Type B pancreatic cell (in vitro differentiated cells): ENCODE data around the gene NPTN. TPM values are rescaled to one million over a fixed set of nuclear protein-coding genes. Genes with fewer than 3 reads are reported as not detected.

Source experiments
- DNase-seq: peaks from one replicate; pipeline ENCODE4 v3.0.0; 2021; ENCODE audit warnings: mixed read lengths; ENCODE audit not compliant: unreplicated experiment; ENCODE audit errors: extremely low spot score
- H3K27ac Mint-ChIP-seq: 2 replicates; pipeline ENCODE4 v1.8.0; 2021; ENCODE audit warnings: mild to moderate bottlenecking, mixed read lengths
- H3K27me3 Mint-ChIP-seq: 2 replicates; pipeline ENCODE4 v1.8.0; 2021; ENCODE audit warnings: mixed read lengths
- H3K36me3 Mint-ChIP-seq: 2 replicates; pipeline ENCODE4 v1.8.0; 2021; ENCODE audit warnings: mixed read lengths
- H3K4me1 Mint-ChIP-seq: one replicate; pipeline ENCODE4 v1.8.0; 2021; ENCODE audit warnings: mixed read lengths; ENCODE audit not compliant: unreplicated experiment
- H3K4me3 Mint-ChIP-seq: 2 replicates; pipeline ENCODE4 v1.8.0; 2021; ENCODE audit warnings: mild to moderate bottlenecking, mixed read lengths
- H3K9me3 Mint-ChIP-seq: 2 replicates; pipeline ENCODE4 v1.8.0; 2021; ENCODE audit warnings: mixed read lengths
- total RNA-seq: library from RNA; stranded (reverse); gene quantifications from 2 replicates; pipeline ENCODE4 v1.2.1, GENCODE V29; 2021; ENCODE audit warnings: low replicate concordance
- TF ChIP-seq, protein P1 (sequence below): fragments of 200-600 bp; sonication (generic); conservative IDR thresholded peaks from 2 replicates; pipeline ENCODE4 v1.5.0; 2021; ENCODE audit warnings: antibody characterized with exemption, mild to moderate bottlenecking

The NPTN gene
- total RNA-seq, 1 donor from 2014 or later = 89.6 TPM

DNA sequence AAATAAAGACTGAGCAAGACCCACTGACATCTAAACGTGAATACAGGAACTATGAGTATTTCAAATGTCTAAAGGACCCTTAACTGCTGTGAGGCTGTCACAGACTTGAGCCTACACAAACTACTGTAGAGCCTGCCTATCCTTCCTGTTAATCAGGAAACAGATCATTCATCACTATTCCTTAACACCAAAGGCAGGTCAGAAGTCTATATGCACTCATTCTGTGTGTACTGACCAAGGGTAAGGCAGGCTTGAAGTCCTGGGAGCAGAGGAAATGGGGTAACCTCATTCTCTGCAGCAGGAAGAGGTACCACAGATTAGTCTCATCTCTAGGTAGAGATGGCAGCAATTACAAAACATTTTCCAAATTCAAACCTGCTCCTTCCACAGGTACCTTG lies 30.7 kb downstream of the NPTN start:
- no peak for DNase-seq
- TF ChIP-seq, protein P1, sequence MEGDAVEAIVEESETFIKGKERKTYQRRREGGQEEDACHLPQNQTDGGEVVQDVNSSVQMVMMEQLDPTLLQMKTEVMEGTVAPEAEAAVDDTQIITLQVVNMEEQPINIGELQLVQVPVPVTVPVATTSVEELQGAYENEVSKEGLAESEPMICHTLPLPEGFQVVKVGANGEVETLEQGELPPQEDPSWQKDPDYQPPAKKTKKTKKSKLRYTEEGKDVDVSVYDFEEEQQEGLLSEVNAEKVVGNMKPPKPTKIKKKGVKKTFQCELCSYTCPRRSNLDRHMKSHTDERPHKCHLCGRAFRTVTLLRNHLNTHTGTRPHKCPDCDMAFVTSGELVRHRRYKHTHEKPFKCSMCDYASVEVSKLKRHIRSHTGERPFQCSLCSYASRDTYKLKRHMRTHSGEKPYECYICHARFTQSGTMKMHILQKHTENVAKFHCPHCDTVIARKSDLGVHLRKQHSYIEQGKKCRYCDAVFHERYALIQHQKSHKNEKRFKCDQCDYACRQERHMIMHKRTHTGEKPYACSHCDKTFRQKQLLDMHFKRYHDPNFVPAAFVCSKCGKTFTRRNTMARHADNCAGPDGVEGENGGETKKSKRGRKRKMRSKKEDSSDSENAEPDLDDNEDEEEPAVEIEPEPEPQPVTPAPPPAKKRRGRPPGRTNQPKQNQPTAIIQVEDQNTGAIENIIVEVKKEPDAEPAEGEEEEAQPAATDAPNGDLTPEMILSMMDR = no peak
- Mint-ChIP-seq H3K4me3 (no peak overlapping the region), H3K36me3 (peaks cover 3% of the 10 kb centered on the region), H3K9me3 (no peaks in the 10 kb centered on the region), H3K27me3 (no peaks in the 10 kb centered on the region), H3K4me1 (peaks cover 38% of the 10 kb centered on the region), H3K27ac (no peak overlapping the region)

DNA sequence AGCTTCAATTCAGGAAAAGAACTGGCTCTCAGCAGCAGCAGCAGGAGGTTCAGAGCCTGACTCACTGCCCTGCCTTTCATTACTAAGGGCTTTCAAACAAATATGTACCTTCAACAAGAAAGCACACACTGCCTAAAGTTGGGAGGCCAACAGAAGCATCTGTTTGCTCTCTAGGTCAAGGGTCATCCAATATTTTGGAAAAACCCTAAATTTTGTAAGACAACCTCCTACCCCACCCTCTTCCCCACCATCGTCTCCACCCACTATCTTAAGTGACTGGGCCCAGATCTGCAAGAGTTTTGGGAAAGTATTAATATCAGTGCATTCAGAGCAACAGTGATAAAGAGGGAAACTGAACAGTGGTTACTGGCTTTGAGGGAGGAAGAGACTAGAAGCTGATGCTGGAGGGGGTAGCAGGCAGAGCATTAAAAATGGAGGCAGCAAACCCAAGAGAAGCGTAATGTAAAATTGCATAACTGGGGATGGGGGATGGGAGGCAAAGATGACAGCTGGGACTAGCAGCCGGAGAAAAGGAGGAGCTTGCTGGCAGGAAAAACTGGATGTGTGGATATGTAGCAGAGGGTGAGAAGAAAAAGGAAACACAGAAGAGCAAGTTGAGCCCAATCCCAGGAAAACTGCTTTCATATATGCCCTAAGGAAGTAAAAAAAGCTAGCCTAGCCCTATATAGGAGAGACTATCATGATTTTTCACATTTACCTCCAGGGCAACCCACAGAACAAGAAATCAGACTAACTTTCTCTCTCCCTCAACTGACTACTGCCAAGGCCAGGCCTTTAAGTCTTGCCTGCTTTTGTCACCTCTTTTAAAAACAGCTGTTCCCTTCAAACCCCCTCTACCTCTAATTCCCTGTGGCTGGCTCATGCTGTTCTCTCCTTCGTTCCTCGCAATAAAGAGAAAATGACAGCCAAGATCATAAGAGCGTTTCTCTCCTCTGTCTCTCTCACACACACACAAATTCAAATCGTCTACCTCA lies 31.4 kb downstream of the NPTN start:
- Mint-ChIP-seq H3K36me3 (peaks cover 3% of the 10 kb centered on the region), H3K9me3 (no peaks in the 10 kb centered on the region), H3K27me3 (no peaks in the 10 kb centered on the region)

DNA sequence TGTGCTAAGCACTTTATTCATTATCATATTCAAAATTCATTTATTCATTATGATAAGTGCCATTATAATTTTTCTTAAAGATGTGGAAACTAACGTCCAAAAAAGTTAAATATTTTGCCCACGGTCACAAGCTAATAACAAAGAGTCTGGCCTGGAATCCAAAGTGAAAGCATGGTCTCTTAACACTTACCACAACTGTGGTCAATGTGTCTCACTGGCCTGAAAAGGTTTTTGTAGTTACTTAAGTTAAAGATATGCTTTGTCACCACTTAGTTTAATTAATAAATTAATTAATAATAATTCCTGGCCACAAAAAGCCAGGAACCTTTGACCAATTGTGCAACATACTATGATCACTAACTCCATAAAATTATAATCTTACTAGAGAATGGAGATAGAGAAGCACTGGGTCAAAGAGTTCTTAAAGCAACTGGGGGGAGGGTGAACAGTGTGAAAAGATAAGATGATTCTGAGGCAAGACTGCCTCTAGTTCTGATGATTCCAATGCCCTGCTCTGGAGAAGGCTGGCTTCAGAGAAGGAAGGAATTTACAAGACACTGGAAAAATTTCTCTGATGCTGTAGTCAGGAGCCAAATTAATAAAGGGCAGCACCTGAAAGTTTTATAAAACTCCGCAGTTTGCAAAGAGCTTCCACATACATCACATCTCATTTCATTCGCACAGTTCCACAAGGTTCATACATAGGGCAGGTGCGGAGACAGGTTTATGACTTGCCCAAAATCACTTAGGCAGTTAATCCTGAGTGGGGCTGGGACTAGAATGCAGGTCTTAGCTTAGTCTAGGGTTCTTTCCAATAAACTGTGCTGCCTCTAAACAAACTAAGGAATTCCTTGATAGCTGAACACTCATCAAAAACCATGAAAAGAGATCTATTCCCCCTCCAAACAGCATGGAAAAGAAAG lies 32.5 kb downstream of the NPTN start:
- Mint-ChIP-seq H3K4me1 (peaks cover 23% of the 10 kb centered on the region), H3K9me3 (no peaks in the 10 kb centered on the region), H3K27me3 (no peaks in the 10 kb centered on the region), H3K4me3 (no peak overlapping the region), H3K36me3 (peaks cover 3% of the 10 kb centered on the region), H3K27ac (no peak overlapping the region)
- TF ChIP-seq, protein P1 = no peak
- no peak for DNase-seq

More for the DNA sequence above, 31.4 kb downstream of the NPTN start:
- H3K27ac Mint-ChIP-seq = no peak overlapping the region
- peaks cover 33% of the 10 kb centered on the region for H3K4me1 Mint-ChIP-seq
- DNase-seq = no peak
- no peak overlapping the region for H3K4me3 Mint-ChIP-seq
- TF ChIP-seq, protein P1 = no peak

DNA sequence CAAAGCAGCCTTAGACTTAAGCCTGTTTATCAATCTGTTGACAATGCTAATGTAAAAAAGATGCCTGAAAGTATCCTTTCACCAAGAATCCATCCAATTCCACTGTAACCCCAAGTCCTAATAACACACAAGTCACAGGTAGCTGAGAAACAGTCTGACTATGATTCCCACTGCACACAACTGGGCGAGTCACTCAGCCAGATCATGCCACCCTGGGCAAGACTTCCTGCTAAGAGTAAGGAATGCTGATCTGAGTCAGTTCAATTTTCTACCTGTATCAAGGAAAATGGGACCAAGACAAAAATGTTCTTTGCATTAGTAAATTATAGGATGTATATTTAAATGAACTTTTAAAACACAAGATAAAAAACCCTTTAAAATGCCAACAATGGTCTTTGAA lies 33.3 kb downstream of the NPTN start:
- TF ChIP-seq, protein P1 = no peak
- Mint-ChIP-seq H3K27me3 (no peaks in the 10 kb centered on the region), H3K4me1 (peaks cover 23% of the 10 kb centered on the region), H3K4me3 (no peak overlapping the region), H3K27ac (no peak overlapping the region), H3K36me3 (peaks cover 3% of the 10 kb centered on the region), H3K9me3 (no peaks in the 10 kb centered on the region)
- no peak for DNase-seq

DNA sequence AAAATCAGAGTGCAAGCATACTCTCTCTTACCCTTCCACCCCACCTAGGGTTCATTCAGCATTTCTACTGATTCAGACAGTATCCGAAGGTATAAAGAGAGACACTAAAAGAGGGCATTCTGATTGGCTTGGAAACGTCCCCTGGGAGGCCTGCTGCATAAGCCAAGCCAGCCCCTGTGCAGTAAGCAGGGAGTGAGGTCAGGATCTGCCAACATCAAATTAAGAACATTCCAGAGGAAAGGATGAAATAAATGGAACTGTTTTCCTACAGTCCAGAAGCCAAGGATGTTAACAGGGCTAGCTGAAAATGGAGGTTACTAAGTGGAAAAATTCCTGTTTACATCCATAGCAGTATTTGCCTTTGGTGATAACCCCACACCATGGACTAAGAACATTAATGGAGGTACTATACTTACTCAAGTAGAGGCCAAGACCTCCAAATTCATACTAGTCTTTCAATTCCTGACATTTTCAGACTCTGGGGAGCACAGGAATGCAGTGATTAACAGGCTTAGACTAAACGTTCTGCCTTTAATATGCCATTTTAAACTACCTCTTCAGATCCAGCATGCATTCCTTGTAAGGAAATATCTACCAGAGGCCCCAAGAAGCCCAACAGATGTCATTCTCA lies 34.5 kb downstream of the NPTN start:
- Mint-ChIP-seq H3K27ac (no peak overlapping the region), H3K4me3 (peak overlapping the region; percentile 8), H3K4me1 (peaks cover 29% of the 10 kb centered on the region), H3K9me3 (no peaks in the 10 kb centered on the region), H3K36me3 (peaks cover 3% of the 10 kb centered on the region), H3K27me3 (no peaks in the 10 kb centered on the region)
- TF ChIP-seq, protein P1 = no peak
- no peak for DNase-seq
